ENCODE data around the gene ADAMTS18.
A peak's percentile ranks its signal among the peaks of the same experiment; 100 is the strongest.

ADAMTS18 gene

DNA sequence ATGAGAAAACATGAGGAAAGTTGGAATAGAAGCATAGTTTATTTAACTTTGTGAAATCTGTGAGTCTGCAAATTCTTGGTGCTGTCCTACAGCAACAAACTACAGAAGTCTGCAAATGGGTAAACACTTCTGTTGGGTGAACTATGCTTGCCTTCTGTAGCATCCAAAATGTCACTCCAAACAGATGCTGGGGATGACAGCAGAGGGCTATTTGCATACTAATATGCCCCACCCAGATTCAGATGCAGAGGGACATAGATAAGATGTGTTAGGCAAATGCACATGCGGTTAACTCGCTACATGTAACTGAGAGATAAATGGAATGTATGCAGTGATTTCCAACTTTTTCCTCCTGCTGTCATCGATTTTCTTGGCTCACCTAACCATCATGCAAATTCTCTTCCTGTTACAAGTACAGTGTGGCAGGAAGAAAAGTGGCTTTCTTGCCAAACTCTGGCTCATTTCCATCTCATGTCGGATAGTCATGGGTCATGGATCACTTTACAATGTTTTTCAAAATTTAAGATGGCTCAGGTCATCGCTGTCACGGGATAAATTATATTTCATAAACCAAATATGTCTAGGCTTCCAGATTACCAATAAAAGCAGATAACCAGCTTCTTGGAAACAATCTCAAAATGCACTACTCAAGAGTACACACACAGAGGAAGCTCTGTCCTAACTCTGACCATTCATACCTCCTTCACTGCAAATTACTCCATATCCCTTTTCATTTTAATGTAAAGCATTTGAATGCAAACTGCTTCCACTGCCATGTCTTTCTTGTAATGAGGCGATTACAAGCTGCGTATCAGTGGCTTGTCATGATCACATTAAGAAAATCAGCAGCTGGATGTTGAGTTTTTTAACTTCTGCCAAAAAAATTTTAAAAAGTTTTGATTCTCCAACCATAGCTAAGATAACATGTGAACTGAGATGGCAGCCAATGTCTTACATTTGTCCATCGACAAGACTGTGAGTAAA lies 47.7 kb downstream of the ADAMTS18 start:
- no peak for DNase-seq

DNA sequence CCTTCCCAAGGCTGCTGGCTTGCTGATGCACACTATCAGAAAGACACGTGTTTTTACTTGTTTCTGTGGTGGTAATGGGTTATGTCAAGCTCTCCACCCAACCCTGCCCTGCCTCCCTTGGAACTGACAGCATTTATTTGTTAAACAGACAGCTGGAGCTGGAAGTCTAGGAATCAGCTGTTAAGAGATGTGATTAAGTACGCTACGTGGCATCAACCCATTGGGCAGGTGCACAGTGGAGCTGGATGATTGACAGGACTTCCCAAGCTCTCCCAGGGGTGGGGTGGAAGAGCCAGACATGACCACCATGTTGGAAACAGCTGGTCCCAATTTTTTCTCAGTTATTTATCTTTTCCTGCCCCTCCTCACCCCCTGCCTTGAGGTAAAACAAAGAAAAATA lies 49.4 kb downstream of the ADAMTS18 start:
- no peak for DNase-seq

DNA sequence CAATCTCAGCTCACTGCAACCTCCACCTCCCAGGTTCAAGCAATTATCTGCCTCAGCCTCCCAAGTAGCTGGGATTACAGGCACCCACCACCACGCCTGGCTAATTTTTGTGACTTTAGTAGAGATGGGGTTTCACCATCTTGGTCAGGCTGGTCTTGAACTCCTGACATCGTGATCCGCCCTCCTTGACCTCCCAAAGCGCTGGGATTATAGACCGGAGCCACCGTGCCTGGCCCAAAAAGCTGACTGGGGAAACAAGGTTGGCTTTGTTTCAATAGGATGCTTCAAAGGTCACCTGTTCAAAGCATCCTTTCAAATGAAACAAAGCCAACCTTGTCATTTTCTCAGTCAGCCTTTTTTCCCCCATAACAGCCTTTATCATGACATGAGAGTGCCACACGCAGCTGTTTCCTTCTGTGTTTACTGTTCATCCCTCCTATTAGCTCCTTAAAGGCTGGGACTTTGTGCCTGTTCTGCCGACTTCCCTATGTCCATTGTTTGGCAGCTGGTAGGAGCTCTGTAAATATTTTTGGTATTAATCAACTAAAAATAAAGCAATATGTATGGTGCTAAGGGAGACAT lies 51.1 kb downstream of the ADAMTS18 start:
- DNase-seq: no peak

DNA sequence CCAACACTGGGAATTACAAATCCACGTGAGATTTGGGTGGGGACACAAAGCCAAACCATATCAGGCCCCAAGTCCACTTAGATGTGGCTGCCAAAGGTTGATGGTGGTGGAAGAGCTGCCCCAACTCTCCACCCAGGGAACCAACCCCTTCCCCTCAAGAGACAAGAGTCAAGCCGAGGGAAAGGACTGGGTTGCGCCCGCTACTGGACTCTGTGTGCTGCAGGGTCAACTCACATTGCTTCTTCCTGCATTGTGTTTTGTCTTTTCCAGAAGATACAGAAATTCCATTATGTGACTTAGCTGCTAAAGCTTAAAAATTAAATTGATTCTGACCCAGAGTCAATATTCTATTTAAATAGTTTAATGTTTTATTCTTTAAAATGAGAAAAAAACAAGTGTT lies 58.5 kb downstream of the ADAMTS18 start:
- no peak for DNase-seq

DNA sequence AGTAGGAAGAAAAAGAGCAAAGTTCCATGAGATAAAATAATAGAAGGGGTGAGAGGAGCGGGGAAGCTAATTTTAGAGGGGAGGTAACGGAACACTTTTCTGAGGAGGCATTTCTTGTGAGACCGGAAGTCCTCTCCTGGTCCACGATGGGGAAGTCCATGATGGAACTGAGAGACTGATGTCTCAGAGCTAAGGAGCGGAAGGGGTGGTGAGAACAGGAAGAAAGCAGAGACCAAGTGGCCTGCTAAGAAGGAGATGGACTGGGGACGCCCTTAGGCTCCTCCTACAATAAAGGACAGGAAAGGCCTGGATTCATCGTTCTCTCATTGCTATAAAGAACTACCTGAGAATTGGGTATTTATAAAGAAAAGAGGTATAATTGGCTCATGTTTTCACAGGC lies 59.4 kb downstream of the ADAMTS18 start:
- DNase-seq: no peak

DNA sequence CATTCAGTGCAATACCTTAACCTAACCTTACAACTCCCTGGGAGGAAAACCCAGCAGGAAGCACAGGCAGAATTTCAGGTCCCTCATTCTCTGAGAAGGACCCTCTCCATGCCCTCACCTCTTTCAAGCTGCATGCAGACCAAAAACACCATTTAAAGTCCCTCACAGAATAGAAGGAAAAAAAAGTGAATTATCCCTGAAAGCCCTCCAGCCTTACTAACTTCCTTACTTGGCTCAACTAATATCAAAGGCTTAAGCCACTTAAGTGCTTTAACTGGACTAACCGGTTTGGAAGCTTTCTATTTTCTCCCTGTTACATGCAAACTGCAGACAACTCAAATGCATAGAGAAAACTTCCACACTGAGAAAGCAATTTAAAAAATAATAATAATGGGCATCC lies 60.5 kb downstream of the ADAMTS18 start:
- peak; percentile 25 for DNase-seq

DNA sequence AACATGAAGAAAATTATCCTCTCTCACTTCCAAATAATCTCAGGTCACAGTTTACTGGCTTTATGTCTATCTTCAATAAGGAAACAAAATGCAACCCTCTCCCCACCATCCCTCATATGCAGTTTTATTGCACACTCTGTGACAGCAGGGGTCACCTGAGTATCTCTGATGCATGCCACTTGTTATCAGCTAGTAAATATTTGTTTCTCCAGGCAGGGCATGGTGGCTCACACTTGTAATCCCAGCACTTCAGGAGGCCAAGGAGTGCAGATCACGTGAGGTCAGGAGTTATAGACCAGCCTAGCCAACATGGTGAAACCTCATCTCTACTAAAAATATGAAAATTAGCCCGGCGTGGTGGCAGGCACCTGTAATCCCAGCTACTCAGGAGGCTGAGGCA lies 61.1 kb downstream of the ADAMTS18 start:
- no peak for DNase-seq

DNA sequence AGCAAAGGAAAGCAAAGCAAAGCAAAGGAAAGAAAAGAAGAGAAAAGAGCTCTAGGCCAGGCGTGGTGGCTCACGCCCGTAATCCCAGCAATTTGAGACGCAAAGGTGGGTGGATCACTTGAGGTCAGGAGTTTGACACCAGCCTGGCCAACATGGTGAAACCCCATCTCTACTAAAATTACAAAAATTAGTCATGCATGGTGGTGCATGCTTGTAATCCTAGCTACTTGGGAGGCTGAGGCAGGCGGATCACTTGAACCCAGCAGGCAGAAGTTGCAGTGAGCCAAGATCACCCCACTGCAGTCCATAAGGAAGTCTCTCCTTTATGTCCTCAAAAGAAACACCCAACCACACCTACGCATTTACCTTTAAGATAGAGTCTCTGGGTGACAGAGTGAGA lies 70.1 kb downstream of the ADAMTS18 start:
- no peak for DNase-seq

DNA sequence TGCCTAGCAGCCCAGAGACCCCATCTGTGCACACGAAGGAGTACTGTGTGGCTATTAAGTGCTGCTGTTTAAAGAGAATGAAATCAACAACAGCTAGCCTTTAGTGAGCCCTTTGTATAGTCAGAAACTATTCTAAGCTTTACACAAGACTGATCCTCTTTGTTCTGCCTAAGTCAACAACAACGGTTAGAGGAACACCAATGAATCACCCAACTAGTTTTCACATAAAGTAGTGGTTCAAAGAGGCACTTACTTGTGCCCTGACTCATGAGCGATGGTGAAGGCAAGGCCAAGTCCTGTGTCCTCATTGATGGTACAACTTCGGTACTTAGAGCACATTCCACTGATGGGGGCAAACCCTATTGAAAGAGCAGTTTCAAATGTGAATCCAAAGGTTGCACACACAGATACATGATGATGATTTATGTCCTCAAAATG lies 75.8 kb downstream of the ADAMTS18 start:
- peak; percentile 3 for DNase-seq

DNA sequence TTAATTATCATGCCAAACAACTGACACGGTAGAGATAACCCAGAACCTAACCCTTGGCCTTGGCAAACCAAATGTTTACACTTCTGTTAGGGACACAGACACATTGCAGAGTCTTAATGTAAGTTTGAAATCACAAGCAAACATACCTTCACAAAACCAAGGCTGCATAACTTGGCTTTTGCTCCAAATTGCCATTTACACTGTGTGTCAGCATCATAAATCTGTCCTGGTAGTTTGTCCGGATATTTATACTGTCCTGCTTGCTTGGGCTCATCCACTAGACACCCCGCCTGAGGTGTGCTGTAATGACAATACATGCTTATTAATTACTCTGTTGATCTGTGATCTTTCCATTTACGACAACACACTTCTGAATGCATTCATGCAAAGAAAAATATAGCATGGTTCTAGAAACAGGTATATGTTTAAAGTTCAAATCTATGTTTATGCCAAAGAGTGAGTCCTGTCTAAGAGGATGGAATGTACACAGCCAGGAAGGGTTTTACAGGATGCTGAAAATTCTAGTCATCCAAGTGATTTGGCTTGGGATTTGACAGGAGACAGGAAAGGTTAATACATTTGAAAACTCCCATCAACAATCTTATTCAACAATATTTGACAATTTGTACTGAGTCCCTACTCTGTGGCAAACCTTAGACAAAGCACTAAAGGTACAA lies 81.1 kb downstream of the ADAMTS18 start:
- no peak for DNase-seq

DNA sequence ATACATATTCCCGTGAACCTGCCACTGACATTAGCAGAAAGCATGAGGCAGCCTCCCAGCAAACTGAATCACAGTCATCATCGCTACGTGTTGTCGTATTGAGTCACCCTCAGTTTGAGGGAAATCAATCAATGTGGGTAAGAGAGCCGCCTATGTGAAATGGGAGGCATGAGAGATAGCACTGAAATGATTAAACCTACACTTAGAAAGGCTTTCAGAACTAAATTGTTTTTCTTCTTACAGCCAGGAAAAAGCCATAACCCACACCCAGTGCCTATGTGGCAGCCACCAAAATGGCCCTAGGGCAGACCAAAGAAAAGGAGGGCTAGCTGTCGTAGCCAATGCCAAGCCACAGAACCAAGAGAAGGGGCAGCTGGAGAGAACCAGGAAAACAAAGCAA lies 90.5 kb downstream of the ADAMTS18 start:
- DNase-seq: no peak

DNA sequence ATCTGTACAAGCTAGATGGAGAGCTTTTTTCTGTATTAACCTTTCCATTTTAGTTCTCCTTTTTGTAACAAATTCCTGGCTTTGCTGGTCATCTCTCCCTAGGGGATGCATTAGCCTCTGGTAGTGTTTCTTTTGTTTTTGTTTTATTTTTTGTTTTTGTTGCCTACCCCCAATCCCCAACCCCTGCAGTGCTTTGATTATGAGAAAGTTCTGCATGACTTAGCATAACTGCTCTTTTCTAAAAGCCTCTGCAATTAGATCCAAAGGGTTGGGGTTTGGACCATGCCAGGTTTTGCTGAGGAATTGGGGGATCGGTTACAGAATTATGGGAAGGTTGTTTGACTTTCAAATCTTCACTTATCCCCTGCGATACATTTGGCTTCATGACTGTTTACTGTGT lies 98.2 kb downstream of the ADAMTS18 start:
- DNase-seq: no peak

DNA sequence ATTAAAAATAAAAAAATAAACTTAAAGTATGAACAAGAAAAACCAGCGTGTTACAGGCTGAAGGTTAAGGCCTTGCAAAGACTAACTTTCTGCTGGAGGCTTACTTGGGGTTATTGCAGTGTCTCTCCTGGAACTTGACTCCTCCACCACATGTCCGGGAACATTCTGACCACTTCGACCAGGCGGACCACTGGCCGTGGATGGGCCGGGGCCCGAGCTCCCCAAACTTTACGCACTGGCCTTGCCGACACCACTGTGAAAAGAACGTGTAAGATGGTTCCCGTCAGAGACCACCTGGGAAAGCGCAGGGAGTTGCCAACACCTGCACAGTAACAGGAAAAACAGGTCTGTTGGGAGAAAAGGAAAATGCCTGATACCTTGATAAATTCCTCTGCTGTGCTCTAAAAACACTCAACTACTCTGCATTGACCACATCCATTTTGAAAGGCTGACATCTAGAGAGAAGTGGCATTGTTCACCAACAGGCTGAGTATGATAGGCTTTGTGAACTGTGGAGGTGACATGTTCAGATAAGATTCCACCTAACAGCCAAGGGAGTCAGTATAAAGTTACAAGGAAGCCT lies 99.1 kb downstream of the ADAMTS18 start:
- no peak for DNase-seq

DNA sequence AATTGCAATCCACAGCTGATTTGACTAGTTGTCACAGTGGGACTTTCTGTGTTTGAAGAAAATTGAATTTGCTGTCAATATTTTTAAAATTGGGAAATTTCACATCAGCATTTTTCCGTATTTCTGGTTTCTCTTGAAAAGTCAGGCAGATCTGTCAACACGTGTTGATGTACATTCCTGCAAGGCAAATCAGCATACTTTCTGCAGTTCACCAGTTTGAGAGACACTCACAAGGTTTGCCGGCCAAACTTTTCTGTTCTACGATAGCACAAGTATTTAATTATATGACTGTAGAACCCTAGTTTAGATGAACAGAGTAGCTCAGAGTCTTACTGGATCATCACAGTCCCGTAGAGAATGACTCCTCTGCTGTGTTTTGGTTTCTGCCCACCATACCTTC lies 102.0 kb downstream of the ADAMTS18 start:
- no peak for DNase-seq

DNA sequence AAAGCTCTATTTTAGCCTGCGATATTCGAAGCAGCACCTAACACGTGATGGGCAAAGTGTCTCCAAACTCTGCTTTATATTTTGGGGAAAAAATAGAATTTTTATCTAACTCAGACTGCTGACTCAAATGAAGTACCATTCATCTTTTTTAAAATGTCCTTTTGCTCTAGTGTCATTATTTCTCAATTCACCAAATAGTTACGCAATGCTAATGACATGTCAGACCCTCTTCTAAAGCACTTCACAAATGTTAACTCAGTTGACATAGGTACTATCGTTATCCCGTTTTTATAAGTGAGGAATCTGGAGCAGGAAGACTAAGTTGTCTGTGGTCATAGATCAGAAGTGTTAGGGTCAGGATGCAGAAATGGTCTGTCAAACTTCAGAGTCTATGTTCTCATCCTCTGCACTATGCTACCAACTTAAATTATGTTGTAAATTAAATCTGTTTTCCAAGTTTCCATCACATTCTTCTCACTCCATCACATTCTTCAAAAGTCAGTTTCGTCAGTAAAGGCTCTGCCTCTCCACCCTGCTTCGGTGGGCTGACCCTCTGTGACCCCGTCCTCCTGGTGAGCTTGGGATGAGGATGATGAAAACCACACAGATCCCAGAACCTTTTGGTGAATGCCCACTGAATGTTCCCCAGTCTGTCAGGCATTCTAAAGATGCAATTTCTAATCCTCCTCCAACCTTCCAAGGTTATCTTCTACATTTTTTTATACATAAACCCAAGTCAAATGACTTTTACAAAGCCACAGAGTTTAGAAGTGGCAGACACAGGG lies 102.8 kb downstream of the ADAMTS18 start:
- no peak for DNase-seq

DNA sequence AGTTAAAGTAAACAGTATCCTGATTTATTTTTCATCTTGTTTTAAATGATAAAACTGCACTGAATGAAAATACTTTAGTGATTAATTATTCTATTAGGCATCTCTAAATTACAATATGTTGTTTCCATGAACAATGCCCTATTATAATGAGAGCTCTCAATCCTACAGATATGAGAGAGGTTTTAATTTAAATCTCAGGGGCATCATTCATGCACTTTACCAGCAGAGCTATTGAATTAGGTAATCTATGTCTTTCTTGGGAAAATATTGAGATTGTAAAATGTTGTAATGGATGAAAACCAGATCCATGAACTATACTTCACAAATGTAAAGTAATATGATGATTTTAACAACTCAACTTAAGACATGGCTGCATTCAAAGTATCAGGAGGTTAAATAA lies 103.8 kb downstream of the ADAMTS18 start:
- DNase-seq: no peak

DNA sequence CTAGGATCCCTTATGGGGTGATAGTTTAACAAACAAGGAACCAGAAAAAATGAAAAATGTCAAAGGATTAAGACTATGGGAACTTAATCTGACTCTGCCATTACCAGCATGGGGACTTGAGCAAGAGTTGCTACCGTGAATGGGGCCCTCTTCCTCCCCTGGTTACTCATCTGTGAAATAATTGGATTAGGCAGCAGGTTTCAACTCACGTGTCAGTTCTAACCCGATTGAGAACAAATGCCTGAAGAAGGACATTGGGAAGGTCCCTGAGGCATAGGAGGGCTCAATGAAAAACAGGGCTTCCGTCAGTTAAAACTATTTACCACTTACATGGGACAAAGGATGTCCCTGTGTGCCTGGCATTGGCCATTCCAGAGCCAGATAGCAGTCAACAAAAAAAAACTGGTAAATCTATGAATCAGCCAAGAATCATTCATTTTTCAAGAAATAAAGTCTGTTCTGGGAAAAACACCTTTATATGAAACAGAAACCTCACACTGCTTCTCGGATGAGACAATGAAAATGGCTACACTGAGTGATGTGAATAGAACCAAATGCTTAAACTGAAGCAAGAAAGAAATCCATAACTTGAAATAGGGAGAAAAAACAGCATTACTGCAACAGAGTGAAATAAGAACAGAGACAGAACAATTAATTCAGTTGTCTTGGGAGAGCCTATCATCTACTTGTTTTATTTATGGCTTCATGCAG lies 104.3 kb downstream of the ADAMTS18 start:
- no peak for DNase-seq

DNA sequence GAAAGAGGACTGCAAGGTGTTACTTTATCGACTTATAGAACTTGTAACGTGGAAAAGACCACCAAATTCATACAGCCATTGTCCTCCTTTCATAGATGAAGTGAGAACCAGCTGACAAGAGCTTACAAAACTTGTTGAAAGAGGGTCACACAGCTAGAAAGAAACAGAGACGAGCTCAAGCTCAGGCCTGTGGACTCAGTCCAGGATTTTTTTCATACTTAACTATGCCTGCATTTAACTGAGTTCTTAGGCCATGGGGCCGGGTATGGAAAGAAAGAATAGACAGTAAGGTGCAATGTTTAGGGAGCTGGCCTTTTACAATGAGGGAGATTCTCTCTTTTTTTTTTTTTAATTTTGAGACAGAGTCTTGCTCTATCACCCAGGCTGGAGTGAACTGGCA lies 106.1 kb downstream of the ADAMTS18 start:
- DNase-seq: no peak

DNA sequence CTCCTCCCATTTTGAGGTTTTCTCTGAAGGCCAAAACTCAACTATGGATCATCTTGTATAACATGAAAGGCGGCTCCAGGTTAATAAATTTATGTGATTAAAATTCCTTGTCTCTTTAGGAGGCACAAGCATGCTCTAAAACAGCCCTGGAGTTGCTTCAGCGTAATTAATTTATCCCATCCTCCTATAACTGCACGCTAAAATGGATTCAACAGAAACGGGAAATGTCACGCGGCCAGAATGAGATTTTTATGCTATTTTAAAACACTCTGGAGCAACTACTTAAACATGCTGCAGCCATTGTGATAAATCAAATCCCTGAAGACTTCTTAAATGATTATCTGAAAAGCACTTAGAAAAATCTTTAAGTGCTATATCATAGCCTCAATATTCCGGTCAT lies 106.6 kb downstream of the ADAMTS18 start:
- DNase-seq: no peak

DNA sequence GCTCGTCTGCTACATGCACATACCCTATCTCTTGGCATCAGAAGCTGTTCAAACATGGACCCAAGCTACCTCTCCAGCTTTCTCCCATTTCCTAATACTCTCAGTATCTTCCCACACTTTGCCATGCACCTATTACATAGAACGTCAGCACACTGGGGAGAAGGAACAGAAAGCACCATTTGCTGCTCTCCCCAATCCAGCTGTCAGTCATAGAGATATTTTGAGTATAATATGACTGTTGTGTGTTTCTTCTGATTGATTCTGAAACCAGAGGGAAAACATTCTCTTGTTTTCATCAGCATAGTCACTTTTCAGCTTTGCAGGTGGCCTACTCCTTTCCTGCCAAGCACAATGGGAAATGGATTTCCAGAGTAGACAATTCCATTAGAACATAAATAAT lies 107.1 kb downstream of the ADAMTS18 start:
- DNase-seq: no peak

DNA sequence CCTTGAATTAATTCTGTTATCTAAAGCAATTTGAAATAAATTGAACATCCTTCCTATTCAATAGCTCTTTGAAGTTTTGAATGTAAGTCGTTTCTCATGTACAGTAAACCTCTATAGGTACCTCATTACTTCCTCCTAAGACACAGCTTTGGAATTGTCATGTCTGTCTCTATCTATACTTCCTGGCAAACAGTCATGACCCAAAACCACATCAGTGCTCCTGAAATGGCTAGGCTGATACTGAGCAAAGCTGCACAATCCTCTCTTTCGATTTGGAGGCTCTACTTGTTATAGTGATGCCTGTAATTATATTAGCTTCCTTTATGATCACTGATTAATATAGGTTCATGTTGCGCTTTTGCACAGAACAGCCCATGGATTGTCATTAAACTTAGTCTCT lies 110.1 kb downstream of the ADAMTS18 start:
- DNase-seq: no peak

DNA sequence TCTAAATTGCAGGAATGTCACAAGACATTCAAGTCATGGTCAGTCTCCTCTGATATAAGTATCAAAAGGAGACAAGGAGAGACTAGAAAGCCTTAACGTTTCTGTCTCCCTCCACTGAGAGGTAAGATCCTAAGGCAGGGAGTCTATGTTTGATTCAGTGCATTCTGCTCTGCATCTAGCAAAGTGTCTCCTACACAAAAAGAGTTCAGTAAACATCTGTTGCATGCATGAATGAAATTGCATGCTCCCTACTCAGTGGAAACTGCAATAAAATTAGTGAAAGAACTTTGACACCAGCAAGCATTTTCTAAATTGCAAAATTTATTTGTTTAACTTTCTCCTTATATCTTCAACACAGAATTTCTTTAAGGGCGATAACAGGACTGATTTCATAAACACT lies 111.1 kb downstream of the ADAMTS18 start:
- DNase-seq: no peak
